Stimulated activated CD4-positive, alpha-beta T cell treated with anti-CD3 and anti-CD28 coated beads, Interleukin-2, amount 100 ng/mL, for 48 hours (primary cell): ENCODE measurements around the gene NOTUM.

ENCODE experiments used
- DNase-seq, 2 donors: peaks; one replicate each; pipeline ENCODE4 v3.0.0-alpha.2; 2020

NOTUM gene

DNA sequence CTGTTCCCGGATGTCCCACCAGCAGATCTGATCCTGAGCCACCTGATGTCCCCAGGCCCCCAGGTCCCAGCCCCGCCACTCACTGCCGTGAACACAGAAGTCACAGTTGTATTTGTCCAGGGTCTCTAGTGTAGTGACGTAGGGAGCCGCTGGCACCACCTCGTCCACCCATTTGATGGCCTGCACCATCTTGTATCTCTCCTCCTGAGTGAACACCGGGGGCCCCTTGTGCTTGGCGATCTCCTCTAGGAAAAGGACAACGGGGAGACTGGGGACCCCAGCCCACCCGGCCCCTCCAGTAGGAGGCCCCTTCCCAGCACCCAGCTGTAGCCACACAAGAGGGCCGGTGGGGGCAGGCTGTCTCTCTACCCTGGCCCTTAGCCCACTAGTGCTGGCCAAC is 52.2 kb downstream of the NOTUM start:
- DNase-seq = no peak

DNA sequence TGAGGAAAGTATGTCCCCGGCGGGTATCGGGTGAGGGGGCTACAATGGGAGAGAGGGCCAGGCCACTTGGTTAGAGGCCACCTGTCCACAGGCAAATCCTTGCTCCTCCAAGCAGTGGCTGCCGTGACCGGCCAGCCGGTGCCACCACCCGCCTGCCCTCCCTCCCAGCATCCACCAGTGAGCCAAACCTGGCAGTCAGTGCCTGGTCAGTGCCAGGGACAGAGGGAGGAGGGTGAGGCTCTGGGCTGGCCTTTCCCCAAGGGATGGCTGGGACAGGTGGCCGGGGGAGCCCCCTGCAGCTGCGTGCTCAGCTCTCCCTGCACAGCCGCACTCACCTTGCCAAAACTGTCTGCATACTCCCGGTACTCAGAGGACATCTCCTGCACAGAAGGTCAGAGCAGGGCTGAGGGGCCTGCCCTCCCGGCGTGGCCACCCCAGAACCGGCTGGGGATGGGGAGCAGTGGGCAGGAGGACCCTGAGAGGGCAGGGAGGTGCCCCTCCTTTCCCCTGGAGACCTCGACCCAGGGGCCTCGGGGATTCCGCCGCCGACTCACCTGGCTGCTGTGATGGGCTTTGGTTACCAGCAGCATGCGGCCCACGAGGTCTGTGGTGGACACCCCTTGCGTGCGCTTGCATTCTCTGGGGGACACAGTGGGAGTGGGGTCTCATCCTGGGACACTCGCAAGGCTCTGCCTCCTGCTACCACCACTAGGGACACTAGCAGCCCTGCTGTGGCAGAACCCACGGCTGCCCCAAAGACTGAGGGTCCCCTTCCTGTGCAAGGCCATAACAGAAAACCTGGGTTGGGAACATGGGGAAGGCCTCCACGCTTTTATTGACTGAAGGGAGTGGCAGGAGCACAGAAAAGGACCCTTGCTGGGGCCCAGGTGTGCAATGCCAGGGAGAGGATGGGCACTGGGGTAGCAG is 53.5 kb downstream of the NOTUM start:
- no peak for DNase-seq

DNA sequence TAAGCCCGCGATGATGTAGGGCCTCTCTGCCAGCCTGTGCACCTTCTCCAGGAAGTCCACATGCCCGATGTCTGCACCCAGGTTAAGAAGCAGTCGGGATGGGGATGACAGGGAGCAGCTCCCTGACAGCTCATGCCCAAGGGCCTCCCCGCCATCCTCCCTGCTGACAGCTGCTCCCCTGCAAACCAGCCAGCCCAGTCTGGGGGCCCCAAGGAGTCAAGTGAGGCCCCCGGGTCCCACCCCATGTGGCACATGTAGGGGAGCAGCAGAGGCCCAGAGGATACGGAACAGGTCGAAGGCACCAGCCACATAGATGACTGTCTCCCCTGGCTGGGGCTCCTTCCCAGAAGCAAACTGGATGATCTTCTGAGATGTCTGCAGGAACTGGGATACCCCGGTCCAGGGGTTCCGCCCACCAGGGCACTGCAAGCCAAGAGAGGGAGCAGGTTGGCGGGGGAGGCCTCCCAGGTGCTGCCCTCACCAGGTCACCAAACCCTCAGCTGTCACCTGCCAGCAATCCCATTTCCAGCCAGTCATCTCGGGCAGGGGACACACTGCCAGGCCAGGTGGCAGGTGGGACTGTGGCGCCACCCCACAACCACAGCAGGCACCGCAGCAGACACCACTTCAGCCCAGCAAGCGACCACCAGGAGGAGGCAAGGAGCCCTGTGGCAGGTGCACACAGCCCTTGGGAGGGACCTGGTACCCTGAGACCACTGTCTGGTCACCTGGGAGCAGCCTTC is 54.3 kb downstream of the NOTUM start:
- no peak for DNase-seq

DNA sequence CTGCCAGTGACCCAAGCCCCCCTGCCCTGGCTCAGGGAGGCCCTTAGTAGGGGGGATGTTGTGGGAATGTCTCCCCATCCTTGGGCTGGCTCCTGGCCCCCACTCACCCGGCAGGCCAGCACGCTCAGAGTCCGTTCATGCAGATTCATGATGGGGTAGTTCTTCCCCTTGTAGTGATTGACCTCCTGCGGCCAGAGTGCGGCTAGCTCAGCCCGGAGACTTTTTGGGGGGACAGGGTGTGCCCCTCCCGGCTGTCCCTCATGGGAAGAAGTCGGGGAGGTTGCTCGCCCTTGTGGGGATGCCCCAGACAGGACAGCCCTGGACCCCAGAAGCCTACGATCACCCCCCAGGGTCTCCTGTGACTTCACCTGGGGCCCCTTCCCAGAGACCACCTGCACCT is 55.0 kb downstream of the NOTUM start:
- DNase-seq = no peak

DNA sequence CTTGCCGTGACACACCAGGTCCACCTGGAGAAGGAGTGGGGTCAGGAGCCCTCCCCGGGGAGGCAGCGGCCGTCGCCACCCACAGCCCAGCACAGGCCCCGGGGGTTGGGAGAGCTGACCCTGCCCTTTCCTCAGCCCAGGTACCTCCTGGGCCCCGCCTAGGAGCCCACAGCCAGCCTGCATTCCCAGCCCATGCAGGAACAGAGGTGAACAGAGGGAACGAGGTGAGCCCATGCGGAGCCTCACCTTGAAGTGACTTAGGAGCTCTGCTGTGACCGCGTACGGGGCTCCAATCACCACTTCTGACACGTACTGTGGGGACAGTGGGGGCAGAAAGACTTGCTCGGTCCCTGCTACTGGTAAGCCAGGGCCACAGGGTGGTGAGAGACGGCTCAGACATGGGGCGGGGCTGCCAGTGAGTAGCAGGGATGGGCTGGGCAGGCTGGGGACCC is 55.5 kb downstream of the NOTUM start:
- DNase-seq = no peak

DNA sequence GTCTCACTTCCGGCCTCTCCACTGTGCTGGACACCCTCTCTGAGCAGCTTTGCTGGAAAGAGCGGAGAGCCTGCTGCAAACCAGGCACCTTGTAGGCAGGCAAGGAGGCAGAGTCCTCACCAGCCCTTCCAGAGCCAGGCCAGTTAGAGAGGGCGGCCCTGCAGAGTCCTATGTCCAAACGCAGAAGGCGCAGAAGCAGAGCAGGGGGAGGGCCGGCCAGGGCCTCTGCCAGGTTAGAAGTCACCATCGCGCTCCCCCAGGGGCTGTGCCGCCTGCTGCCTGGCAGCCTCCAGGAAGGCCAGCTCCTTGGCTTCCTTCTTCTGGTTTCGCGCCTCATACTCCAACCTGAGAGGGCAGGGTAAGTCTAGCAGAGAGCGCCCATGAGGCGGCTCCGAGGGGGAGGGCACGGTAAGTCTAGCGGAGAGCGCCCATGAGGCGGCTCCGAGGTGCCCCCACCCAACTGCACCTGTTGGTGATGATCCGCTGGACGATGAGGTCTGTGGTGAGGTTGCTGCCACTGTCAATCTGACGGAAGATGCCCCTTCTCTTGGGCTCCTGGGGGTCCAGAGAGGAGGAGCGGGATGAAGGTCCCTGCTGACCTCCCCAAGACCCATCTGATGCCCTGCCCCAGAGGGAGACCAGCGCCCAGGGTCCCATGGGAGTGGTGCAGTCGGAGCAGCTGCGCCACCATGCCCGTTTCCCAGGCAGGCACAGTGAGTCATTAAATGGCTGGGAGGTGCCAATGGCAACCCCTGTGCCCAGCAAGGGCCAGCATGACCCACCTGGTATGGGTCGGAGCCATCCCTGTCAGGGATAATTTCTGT is 56.2 kb downstream of the NOTUM start:
- no peak for DNase-seq

DNA sequence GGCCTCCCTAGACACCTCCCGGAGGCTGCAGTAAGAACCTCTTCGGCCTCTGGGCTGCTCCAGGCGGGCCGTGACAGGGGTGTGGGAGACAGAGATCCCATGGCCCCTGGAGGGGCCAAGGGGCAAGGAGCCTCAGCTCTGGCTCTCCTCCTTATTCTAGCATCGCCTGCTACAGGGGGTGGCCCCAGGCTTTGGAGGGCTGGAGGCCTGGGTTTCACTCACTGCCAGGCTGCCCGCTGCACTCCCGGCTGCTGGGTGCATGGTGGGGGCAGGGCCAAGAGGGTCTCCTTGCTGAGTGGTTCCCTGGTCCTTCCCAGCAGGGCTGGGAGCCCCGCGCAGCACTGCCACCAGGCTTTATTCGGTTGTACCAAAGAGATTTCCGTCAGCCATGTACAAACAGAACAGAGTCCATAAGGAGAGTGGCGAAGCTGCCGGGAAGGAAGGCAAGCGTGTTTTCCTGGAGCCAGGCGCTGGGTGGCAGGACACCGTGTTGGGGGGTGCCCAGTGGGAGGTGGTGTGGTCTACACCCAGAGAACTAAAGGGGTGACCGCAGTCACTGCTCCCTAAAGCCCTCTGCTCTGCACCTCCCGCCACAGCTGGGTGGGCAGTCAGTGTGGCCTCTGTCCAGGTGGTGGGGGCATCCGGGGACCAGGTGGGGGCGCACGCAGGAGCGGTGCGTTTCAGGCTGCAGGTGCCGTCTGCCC is 56.9 kb downstream of the NOTUM start:
- no peak for DNase-seq

DNA sequence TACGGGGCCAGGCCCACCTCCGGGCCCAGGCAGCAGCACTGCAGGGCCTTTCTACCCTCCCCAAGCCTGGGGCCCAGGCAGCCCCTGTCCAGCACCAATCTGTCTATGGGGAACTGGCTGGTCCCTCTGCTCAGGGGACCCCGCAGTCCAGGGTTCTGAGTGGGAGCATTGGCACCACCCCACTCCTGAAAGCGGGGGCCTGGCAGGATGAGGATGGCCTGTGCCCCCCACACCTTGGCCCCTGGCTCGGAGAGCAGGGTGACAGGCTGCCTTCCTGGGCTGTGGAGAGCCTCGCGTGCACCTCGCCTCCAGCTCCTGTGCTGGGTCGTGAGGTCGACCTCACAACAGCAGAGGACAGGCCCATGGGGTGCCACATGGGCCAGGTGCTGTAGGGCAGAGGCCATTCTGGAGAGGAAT is 57.6 kb downstream of the NOTUM start:
- DNase-seq = no peak

DNA sequence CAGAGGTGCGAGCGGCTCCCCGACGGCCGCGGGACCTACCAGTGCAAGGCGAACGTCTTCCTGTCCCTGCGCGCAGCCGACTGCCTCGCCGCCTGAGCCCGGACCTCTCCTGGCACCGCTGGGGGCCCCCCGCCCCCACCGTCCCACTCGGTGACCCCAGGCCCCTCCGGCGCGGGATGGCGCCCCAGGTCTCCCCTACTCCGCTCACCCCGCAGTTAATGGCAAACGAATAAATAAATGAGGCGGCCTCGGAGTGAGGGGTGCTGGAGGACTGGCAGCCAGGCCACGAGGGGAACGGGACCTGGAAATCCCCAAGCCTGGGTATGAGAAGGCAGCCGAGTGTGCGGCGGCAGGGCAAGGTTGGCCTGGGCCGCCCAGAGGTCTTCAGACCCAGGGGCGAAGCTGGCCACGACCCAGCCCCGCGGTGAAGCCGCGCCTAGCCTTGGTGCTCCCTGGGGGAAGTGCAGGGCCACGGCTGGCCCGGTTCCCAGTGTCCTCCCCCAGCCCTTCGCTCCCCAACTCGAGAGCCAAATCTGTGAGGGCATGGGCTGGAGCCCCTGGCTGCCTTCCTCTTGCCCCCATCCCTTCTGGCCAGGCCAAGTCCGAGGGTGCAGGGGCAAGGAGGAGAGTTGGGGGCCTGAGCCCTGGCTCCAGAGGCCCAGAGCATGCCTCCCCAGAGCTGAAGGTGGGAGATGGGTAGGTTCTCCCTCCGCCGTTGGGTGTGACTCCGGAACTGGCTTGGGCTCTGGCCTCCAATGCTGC is 58.2 kb downstream of the NOTUM start:
- no peak for DNase-seq
